ENCODE measurements around the gene UBTD1. TPM values are rescaled to one million over a fixed set of nuclear protein-coding genes. Genes with fewer than 3 reads are reported as not detected.
"Not testable (repeated sequence)": the region's sequence is repeated elsewhere in the genome, so short reads cannot be mapped to it uniquely, and the experiment has no call there.

Gene UBTD1
- total and polyA plus RNA-seq, 7 experiments from 2014 or later = 0.94 to 4.2 (median 2.1) TPM

GRCh38 chr10:97561386-97562077 is 62.8 kb downstream of the UBTD1 start:
- H3K27me3 ChIP-seq (ENCODE audit: control insufficient read depth in 2 of 2, insufficient read depth in 2 of 2, low read length in 2 of 2); H3K36me3 ChIP-seq (ENCODE audit: control insufficient read depth in 2 of 3, insufficient read depth in 3 of 3, low read length in 3 of 3); H3K36me3 Mint-ChIP-seq; CTCF ChIA-PET; H3K4me1 Mint-ChIP-seq; H3K4me1 ChIP-seq (ENCODE audit: control insufficient read depth in 2 of 2, insufficient read depth in 2 of 2, low read length in 2 of 2); H3K27ac ChIP-seq (ENCODE audit: low read depth, low read length); DNase-seq; H3K27me3 Mint-ChIP-seq; ATAC-seq; H3K9me3 ChIP-seq (ENCODE audit: control insufficient read depth in 2 of 3, low read length in 3 of 3); H3K4me3 ChIP-seq (ENCODE audit: low read length); intact Hi-C loops (cut with micrococcal nuclease); H3K4me3 Mint-ChIP-seq; H3K9me3 Mint-ChIP-seq; POLR2A ChIA-PET: not testable (repeated sequence)
- H3K27ac Mint-ChIP-seq = peak overlapping the region in 1 of 9 donors; percentile 19

- H3K4me3 ChIP-seq (ENCODE audit: low read length); H3K27ac ChIP-seq (ENCODE audit: low read depth, low read length); H3K36me3 ChIP-seq (ENCODE audit: control insufficient read depth in 2 of 3, insufficient read depth in 3 of 3, low read length in 3 of 3); CTCF ChIA-PET; H3K9me3 Mint-ChIP-seq; DNase-seq; H3K9me3 ChIP-seq (ENCODE audit: control insufficient read depth in 2 of 3, low read length in 3 of 3); H3K4me1 ChIP-seq (ENCODE audit: control insufficient read depth in 2 of 2, insufficient read depth in 2 of 2, low read length in 2 of 2); H3K27ac Mint-ChIP-seq; H3K36me3 Mint-ChIP-seq; ATAC-seq; H3K27me3 ChIP-seq (ENCODE audit: control insufficient read depth in 2 of 2, insufficient read depth in 2 of 2, low read length in 2 of 2); POLR2A ChIA-PET; H3K4me3 Mint-ChIP-seq; intact Hi-C loops (cut with micrococcal nuclease); H3K27me3 Mint-ChIP-seq; H3K4me1 Mint-ChIP-seq: not testable (repeated sequence)
Observed at GRCh38 chr10:97562329-97562728, 63.6 kb downstream of the UBTD1 start.

- ATAC-seq = no peak
- intact Hi-C loops (cut with micrococcal nuclease) = no loop called here
- Mint-ChIP-seq H3K4me1 (peaks cover 0 to 2% (median 0%) of the 10 kb centered on the region in 7 donors), H3K36me3 (no peaks in the 10 kb centered on the region), H3K27me3 (no peaks in the 10 kb centered on the region), H3K9me3 (no peaks in the 10 kb centered on the region), H3K4me3 (no peak overlapping the region), H3K27ac (no peak overlapping the region)
- H3K4me3 ChIP-seq (ENCODE audit: low read length) = no peak overlapping the region
- H3K27ac ChIP-seq (ENCODE audit: low read depth, low read length) = no peak overlapping the region
- POLR2A ChIA-PET = no interaction called here
- no peaks in the 10 kb centered on the region for H3K27me3 ChIP-seq (ENCODE audit: control insufficient read depth in 2 of 2, insufficient read depth in 2 of 2, low read length in 2 of 2)
- CTCF ChIA-PET = no interaction called here
- no peaks in the 10 kb centered on the region for H3K4me1 ChIP-seq (ENCODE audit: control insufficient read depth in 2 of 2, insufficient read depth in 2 of 2, low read length in 2 of 2)
- no peaks in the 10 kb centered on the region for H3K36me3 ChIP-seq (ENCODE audit: control insufficient read depth in 2 of 3, insufficient read depth in 3 of 3, low read length in 3 of 3)
- no peak for DNase-seq
- no peaks in the 10 kb centered on the region for H3K9me3 ChIP-seq (ENCODE audit: control insufficient read depth in 2 of 3, low read length in 3 of 3)
Observed at GRCh38 chr10:97563337-97563736, 64.6 kb downstream of the UBTD1 start.

GRCh38 chr10:97564776-97565175 is 66.1 kb downstream of the UBTD1 start:
- no peaks in the 10 kb centered on the region for H3K27me3 Mint-ChIP-seq
- H3K27ac ChIP-seq (ENCODE audit: low read depth, low read length) = no peak overlapping the region
- H3K36me3 Mint-ChIP-seq = peaks cover 0 to 5% (median 0%) of the 10 kb centered on the region in 5 donors
- no peak overlapping the region for H3K4me3 Mint-ChIP-seq
- no peaks in the 10 kb centered on the region for H3K9me3 Mint-ChIP-seq
- ChIA-PET POLR2A (interaction anchor here (0.6 kb wide), 1 partner anchor 10 kb away, joined by 3 read pairs; no protein-coding TSS in a partner anchor), CTCF (no interaction called here)
- H3K27me3 ChIP-seq (ENCODE audit: control insufficient read depth in 2 of 2, insufficient read depth in 2 of 2, low read length in 2 of 2) = no peaks in the 10 kb centered on the region
- peak overlapping the region in 1 of 9 donors; percentile 15 for H3K27ac Mint-ChIP-seq
- H3K36me3 ChIP-seq (ENCODE audit: control insufficient read depth in 2 of 3, insufficient read depth in 3 of 3, low read length in 3 of 3) = no peaks in the 10 kb centered on the region
- H3K4me3 ChIP-seq (ENCODE audit: low read length) = no peak overlapping the region
- DNase-seq (no peak), ATAC-seq (no peak)
- no peaks in the 10 kb centered on the region for H3K9me3 ChIP-seq (ENCODE audit: control insufficient read depth in 2 of 3, low read length in 3 of 3)
- intact Hi-C loops (cut with micrococcal nuclease) = no loop called here
- no peaks in the 10 kb centered on the region for H3K4me1 ChIP-seq (ENCODE audit: control insufficient read depth in 2 of 2, insufficient read depth in 2 of 2, low read length in 2 of 2)
- peaks cover 0 to 2% (median 0%) of the 10 kb centered on the region in 7 donors for H3K4me1 Mint-ChIP-seq

- H3K27me3 ChIP-seq (ENCODE audit: control insufficient read depth in 2 of 2, insufficient read depth in 2 of 2, low read length in 2 of 2) = no peaks in the 10 kb centered on the region
- DNase-seq (no peak), ATAC-seq (no peak)
- no peak overlapping the region for H3K4me3 ChIP-seq (ENCODE audit: low read length)
- Mint-ChIP-seq H3K4me1 (no peaks in the 10 kb centered on the region), H3K27me3 (no peaks in the 10 kb centered on the region), H3K4me3 (no peak overlapping the region), H3K36me3 (peaks cover 0 to 5% (median 0%) of the 10 kb centered on the region in 5 donors), H3K27ac (no peak overlapping the region), H3K9me3 (no peaks in the 10 kb centered on the region)
- H3K36me3 ChIP-seq (ENCODE audit: control insufficient read depth in 2 of 3, insufficient read depth in 3 of 3, low read length in 3 of 3) = peaks cover 0 to 4% (median 0%) of the 10 kb centered on the region in 3 experiments
- no peaks in the 10 kb centered on the region for H3K9me3 ChIP-seq (ENCODE audit: control insufficient read depth in 2 of 3, low read length in 3 of 3)
- intact Hi-C loops (cut with micrococcal nuclease) = no loop called here
- POLR2A ChIA-PET = no interaction called here
- no peak overlapping the region for H3K27ac ChIP-seq (ENCODE audit: low read depth, low read length)
- CTCF ChIA-PET = no interaction called here
- no peaks in the 10 kb centered on the region for H3K4me1 ChIP-seq (ENCODE audit: control insufficient read depth in 2 of 2, insufficient read depth in 2 of 2, low read length in 2 of 2)
Observed at GRCh38 chr10:97566336-97566996, 67.7 kb downstream of the UBTD1 start.

- Mint-ChIP-seq H3K4me3 (no peak overlapping the region), H3K36me3 (peaks cover 0 to 5% (median 0%) of the 10 kb centered on the region in 5 donors), H3K4me1 (no peaks in the 10 kb centered on the region), H3K27me3 (no peaks in the 10 kb centered on the region), H3K9me3 (no peaks in the 10 kb centered on the region), H3K27ac (no peak overlapping the region)
- H3K9me3 ChIP-seq (ENCODE audit: control insufficient read depth in 2 of 3, low read length in 3 of 3) = no peaks in the 10 kb centered on the region
- H3K27ac ChIP-seq (ENCODE audit: low read depth, low read length) = no peak overlapping the region
- intact Hi-C loops (cut with micrococcal nuclease) = no loop called here
- ATAC-seq (no peak), DNase-seq (no peak)
- no peaks in the 10 kb centered on the region for H3K4me1 ChIP-seq (ENCODE audit: control insufficient read depth in 2 of 2, insufficient read depth in 2 of 2, low read length in 2 of 2)
- ChIA-PET POLR2A (no interaction called here), CTCF (interaction anchor here (0.7 kb wide), 1 partner anchor 17 kb away, joined by 4 read pairs; no protein-coding TSS in a partner anchor)
- no peak overlapping the region for H3K4me3 ChIP-seq (ENCODE audit: low read length)
- H3K27me3 ChIP-seq (ENCODE audit: control insufficient read depth in 2 of 2, insufficient read depth in 2 of 2, low read length in 2 of 2) = no peaks in the 10 kb centered on the region
- peaks cover 0 to 4% (median 0%) of the 10 kb centered on the region in 3 experiments for H3K36me3 ChIP-seq (ENCODE audit: control insufficient read depth in 2 of 3, insufficient read depth in 3 of 3, low read length in 3 of 3)
Observed at GRCh38 chr10:97567891-97568290, 69.2 kb downstream of the UBTD1 start.
